GM19324 (cell line): Measurements from ENCODE around the gene ADGRD1.

Experiments used
- ATAC-seq: cut with Tn5 transposase; IDR thresholded peaks from one replicate; pipeline ENCODE4 v1.9.1; 2021; ENCODE audit warnings: mild to moderate bottlenecking, moderate library complexity; ENCODE audit not compliant: unreplicated experiment, low FRiP score

Gene ADGRD1

GRCh38 chr12:131035245-131035681 is 81.6 kb downstream of the ADGRD1 start:
- ATAC-seq: no peak

GRCh38 chr12:131038159-131038558 is 84.5 kb downstream of the ADGRD1 start:
- ATAC-seq: no peak

GRCh38 chr12:131038961-131039950 is 85.5 kb downstream of the ADGRD1 start:
- no peak for ATAC-seq

- no peak for ATAC-seq
Observed at GRCh38 chr12:131040491-131040890, 86.8 kb downstream of the ADGRD1 start.

- no peak for ATAC-seq
Observed at GRCh38 chr12:131041216-131041967, 87.7 kb downstream of the ADGRD1 start.

- ATAC-seq: no peak
Observed at GRCh38 chr12:131041968-131042833, 88.5 kb downstream of the ADGRD1 start.

- ATAC-seq: no peak
Observed at GRCh38 chr12:131042834-131043245, 89.1 kb downstream of the ADGRD1 start.

- ATAC-seq: no peak
Observed at GRCh38 chr12:131043401-131043871, 89.7 kb downstream of the ADGRD1 start.

- ATAC-seq: no peak
Observed at GRCh38 chr12:131044136-131044535, 90.4 kb downstream of the ADGRD1 start.

GRCh38 chr12:131044760-131045381 is 91.2 kb downstream of the ADGRD1 start:
- no peak for ATAC-seq

- no peak for ATAC-seq
Observed at GRCh38 chr12:131045705-131046460, 92.2 kb downstream of the ADGRD1 start.

- no peak for ATAC-seq
Observed at GRCh38 chr12:131046813-131047788, 93.4 kb downstream of the ADGRD1 start.

- no peak for ATAC-seq
Observed at GRCh38 chr12:131047789-131048610, 94.3 kb downstream of the ADGRD1 start.

- no peak for ATAC-seq
Observed at GRCh38 chr12:131048611-131048990, 94.9 kb downstream of the ADGRD1 start.

- no peak for ATAC-seq
Observed at GRCh38 chr12:131049002-131049401, 95.3 kb downstream of the ADGRD1 start.

- ATAC-seq: no peak
Observed at GRCh38 chr12:131049549-131050339, 96.0 kb downstream of the ADGRD1 start.
